NB4 (cell line): ENCODE measurements around the gene INO80D.

ENCODE experiments used
- POLR2A ChIP-seq: IDR thresholded peaks from 2 replicates; pipeline ENCODE4 v1.6.1; 2011; ENCODE audit warnings: mild to moderate bottlenecking; ENCODE audit not compliant: insufficient read length; ENCODE audit errors: extremely low read depth
- TF ChIP-seq, protein P1 (sequence below): IDR thresholded peaks from one replicate; pipeline ENCODE4 v1.5.1; 2012; ENCODE audit warnings: low read depth, low read length
- TF ChIP-seq, protein P2 (sequence below): IDR thresholded peaks from 2 replicates; pipeline ENCODE4 v1.6.1; 2011; ENCODE audit warnings: low read depth, low read length

DNA sequence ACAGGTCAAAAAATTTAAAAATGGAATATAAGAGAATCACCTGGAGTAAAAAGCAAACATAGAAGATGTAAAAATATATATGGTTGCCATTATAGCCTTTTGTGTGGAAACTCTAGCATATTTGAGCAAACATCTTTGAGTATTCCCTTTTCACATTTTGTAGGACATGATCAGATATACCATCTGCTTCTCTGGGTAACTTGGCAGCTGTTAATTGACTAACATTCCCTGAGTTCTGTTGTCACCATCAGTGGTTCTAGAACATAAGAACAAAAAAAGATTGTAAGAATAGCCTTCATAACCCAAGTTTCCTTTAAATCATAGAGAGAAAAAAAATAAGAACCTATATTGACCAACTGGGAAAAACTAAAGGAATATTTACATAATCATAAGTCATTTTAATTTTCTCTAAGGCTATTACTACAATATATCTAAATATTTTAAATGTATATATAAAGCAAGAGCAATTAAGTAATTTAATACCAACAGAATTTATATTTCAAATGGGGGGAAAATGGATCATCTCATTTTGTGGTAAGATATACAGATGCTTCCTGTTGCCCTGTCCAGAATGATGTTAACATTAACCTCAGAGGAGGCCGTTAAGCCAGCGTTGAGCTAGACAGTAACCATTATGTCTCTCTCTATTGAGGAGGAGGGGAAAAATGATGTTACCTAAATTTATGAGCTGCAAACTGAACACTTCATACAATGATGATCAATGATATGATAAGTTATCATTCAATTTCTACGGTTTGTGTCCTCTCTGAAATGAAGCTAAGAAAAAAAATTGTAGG lies 9.8 kb upstream of the INO80D start:
- TF ChIP-seq, protein P1, sequence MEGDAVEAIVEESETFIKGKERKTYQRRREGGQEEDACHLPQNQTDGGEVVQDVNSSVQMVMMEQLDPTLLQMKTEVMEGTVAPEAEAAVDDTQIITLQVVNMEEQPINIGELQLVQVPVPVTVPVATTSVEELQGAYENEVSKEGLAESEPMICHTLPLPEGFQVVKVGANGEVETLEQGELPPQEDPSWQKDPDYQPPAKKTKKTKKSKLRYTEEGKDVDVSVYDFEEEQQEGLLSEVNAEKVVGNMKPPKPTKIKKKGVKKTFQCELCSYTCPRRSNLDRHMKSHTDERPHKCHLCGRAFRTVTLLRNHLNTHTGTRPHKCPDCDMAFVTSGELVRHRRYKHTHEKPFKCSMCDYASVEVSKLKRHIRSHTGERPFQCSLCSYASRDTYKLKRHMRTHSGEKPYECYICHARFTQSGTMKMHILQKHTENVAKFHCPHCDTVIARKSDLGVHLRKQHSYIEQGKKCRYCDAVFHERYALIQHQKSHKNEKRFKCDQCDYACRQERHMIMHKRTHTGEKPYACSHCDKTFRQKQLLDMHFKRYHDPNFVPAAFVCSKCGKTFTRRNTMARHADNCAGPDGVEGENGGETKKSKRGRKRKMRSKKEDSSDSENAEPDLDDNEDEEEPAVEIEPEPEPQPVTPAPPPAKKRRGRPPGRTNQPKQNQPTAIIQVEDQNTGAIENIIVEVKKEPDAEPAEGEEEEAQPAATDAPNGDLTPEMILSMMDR, result no peak
- TF ChIP-seq POLR2A, result no peak
- TF ChIP-seq, protein P2, sequence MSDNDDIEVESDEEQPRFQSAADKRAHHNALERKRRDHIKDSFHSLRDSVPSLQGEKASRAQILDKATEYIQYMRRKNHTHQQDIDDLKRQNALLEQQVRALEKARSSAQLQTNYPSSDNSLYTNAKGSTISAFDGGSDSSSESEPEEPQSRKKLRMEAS, result no peak
